H1 (cell line): ENCODE results near the gene CACNG1. TPM values are rescaled to one million over a fixed set of nuclear protein-coding genes. Genes with fewer than 3 reads are reported as not detected.

Source experiments
- CBX5 ChIP-seq: fragments of 300-800, 300-1000 bp; sonication (generic); IDR thresholded peaks from 2 replicates; pipeline ENCODE4 v1.7.1; 2016; ENCODE audit warnings: antibody characterized with exemption, low read length, low read depth
- CTBP2 ChIP-seq: IDR thresholded peaks from 2 replicates; pipeline ENCODE4 v1.7.0; 2011; ENCODE audit warnings: borderline replicate concordance, mild to moderate bottlenecking, moderate library complexity, mixed read lengths, low read length; ENCODE audit not compliant: insufficient read depth, insufficient read length
- MAFK ChIP-seq: IDR thresholded peaks from 2 replicates; pipeline ENCODE4 v1.6.1; 2012; ENCODE audit warnings: low read depth, mild to moderate bottlenecking, improper control_type of control experiment, low read length
- SAP30 ChIP-seq: fragments of 300-600 bp; sonication (generic); IDR thresholded peaks from 2 replicates; pipeline ENCODE4 v1.7.1; 2012; ENCODE audit warnings: low read length, moderate library complexity, mild to moderate bottlenecking, inconsistent platforms; ENCODE audit not compliant: insufficient read depth, insufficient replicate concordance
- YY1 ChIP-seq: IDR thresholded peaks from 2 replicates; pipeline ENCODE4 v1.6.1; 2011; ENCODE audit warnings: low read depth, mild to moderate bottlenecking, low read length
- polyA plus RNA-seq, 7 experiments: library from polyadenylated mRNA; depleted of rRNA in 3 of 7; stranded (reverse) in 5 of 7; unstranded in 2 of 7; fragments of >200 nt in 5 of 7; fragments of 200-250 nt in 2 of 7; gene quantifications; 1 replicate in 5 of 7; 2 replicates in 1 of 7; 4 replicates in 1 of 7; pipeline versions ENCODE4 v1.2.1 to v1.2.3, GENCODE V29; 2011 to 2013; ENCODE audit warnings: missing spikeins in 2 of 7, mixed read lengths in 2 of 7
- total RNA-seq: library from RNA; stranded (reverse); fragmentation: NEBNext Ultra II Directional; extraction: Animal tissue kit (Norgen Biotek cat#: 25700); gene quantifications from 2 replicates; pipeline ENCODE4 v1.2.1, GENCODE V29; 2021
- TF ChIP-seq, protein P1 (sequence below): IDR thresholded peaks from 2 replicates; pipeline ENCODE4 v1.6.1; 2011; ENCODE audit warnings: low read length, improper control_type of control experiment

Gene CACNG1
- total and polyA plus RNA-seq, 2 of the 8 experiments (the other 6 are each of a cell fraction or from before 2014, with no cell fraction given): not detected

DNA sequence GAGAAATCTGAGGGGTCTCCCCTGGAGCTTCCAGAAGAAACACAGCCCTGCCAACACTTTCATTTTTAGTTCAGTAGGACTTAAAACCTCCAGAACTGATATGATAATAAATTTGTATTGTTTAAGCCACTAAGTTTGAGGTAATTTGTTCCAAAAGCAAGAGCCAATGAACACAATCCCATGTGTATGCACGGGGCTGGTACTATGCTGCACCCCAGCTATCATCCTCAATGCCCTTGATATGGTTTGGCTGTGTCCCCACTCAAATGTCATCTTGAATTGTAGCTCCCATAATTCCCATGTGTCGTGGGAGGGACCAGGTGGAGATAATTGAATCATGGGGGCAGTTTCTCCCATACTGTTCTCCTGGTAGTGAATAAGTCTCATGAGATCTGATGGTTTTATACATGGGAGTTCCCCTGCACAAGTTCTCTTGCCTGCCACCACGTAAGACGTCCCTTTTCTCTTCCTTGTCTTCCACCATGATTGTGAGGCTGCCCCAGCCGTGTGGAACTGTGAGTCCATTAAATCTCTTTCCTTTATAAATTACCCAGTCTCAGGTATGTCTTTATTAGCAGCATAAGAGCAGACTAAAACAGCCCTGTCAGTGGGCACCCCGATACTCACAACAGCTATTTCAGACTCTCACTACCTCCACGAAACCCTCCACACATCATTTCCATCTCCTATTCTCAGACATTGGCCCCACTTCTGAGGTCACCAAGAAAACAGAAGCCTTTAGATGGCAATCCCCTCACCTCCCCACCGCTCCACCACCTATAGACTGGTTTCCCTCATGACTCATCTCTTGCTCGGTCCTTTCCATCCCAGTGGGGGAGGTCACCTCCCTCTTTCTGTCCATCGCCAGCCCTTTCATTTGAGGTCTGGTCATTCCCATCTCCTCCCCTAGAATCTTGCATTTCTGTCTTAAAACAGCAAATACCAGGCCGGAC, 8.9 kb upstream of the CACNG1 start (continued):
- TF ChIP-seq MAFK (no peak), CTBP2 (no peak), CBX5 (no peak), YY1 (no peak), SAP30 (no peak)
- TF ChIP-seq, protein P1, sequence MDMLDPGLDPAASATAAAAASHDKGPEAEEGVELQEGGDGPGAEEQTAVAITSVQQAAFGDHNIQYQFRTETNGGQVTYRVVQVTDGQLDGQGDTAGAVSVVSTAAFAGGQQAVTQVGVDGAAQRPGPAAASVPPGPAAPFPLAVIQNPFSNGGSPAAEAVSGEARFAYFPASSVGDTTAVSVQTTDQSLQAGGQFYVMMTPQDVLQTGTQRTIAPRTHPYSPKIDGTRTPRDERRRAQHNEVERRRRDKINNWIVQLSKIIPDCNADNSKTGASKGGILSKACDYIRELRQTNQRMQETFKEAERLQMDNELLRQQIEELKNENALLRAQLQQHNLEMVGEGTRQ: no peak
